Tibial nerve (tissue), 4 donors: Measurements from ENCODE around the gene SAMD1.

Experiments
- CTCF ChIP-seq, 5 experiments: fragments of 200-600 bp in 3 of 5; fragments of 450-650 bp in 2 of 5; sonication (generic) in 3 of 5; IDR thresholded peaks; one replicate each; pipeline ENCODE4 v1.5.1; 2016 to 2019; ENCODE audit warnings: antibody characterized with exemption in 5 of 5, mild to moderate bottlenecking in 3 of 5, moderate library complexity in 2 of 5
- EP300 ChIP-seq, 2 donors: sonication (generic); formaldehyde crosslinking; IDR thresholded peaks; one replicate each; pipeline ENCODE4 v1.6.1; 2017; ENCODE audit warnings: antibody characterized with exemption in 2 of 2, mild to moderate bottlenecking in 1 of 2
- POLR2A ChIP-seq, 2 donors: fragments of 450-650 bp; IDR thresholded peaks; one replicate each; pipeline ENCODE4 v1.6.1; 2017; ENCODE audit warnings: antibody characterized with exemption in 2 of 2, mild to moderate bottlenecking in 2 of 2, moderate library complexity in 2 of 2

GRCh38 chr19:14056741-14057356, 33.7 kb downstream of the SAMD1 start:
- no peak for TF ChIP-seq CTCF (IDR thresholded peaks at IDR 0.05)
- no peak for TF ChIP-seq POLR2A (IDR thresholded peaks at IDR 0.05)
- TF ChIP-seq EP300 (IDR thresholded peaks at IDR 0.05): no peak
